ENCODE data around the gene ENOX2.

GRCh38 chrX:130896802-130897501, 6.1 kb downstream of the ENOX2 start:
- TF ChIP-seq POLR2AphosphoS5 (IDR thresholded peaks at IDR 0.05; ENCODE audit: low read depth, low read length) (no peak), POLR2A (IDR thresholded peaks at IDR 0.05; ENCODE audit: low read depth, low read length) (no peak), TAF1 (IDR thresholded peaks at IDR 0.05; ENCODE audit: borderline replicate concordance, low read depth, low read length) (no peak)
